Stimulated activated effector memory CD8-positive, alpha-beta T cell treated with anti-CD3 and anti-CD28 coated beads, Interleukin-12 subunit alpha, Interleukin-12 subunit beta, amount 100 ng/mL, for 72 hours (primary cell): ENCODE data around the gene SLC16A11.
A peak's percentile ranks its signal among the peaks of the same experiment; 100 is the strongest.
"Not testable (repeated sequence)": the region's sequence is repeated elsewhere in the genome, so short reads cannot be mapped to it uniquely, and the experiment has no call there.

Experiments
- ATAC-seq: fragments of 150-1000 bp; cut with Tn5 transposase; 2 replicates; pipeline ENCODE4 v1.10.0; 2021
- DNase-seq, 2 donors: peaks; one replicate each; pipeline ENCODE4 v3.0.0; 2021 to 2022; ENCODE audit warnings: low spot score in 2 of 2
- H3K27ac Mint-ChIP-seq: one replicate; pipeline ENCODE4 v1.8.0; 2022; ENCODE audit warnings: mild to moderate bottlenecking, mixed read lengths
- H3K36me3 Mint-ChIP-seq: one replicate; pipeline ENCODE4 v1.8.0; 2022; ENCODE audit warnings: mild to moderate bottlenecking, mixed read lengths
- H3K4me1 Mint-ChIP-seq: one replicate; pipeline ENCODE4 v1.8.0; 2022; ENCODE audit warnings: mixed read lengths
- H3K4me3 Mint-ChIP-seq: one replicate; pipeline ENCODE4 v1.8.0; 2022; ENCODE audit warnings: mild to moderate bottlenecking, mixed read lengths
- H3K9me3 Mint-ChIP-seq: one replicate; pipeline ENCODE4 v1.8.0; 2022; ENCODE audit warnings: mixed read lengths

Gene SLC16A11

GRCh38 chr17:7070712-7071111 lies 26.8 kb upstream of the SLC16A11 start:
- Mint-ChIP-seq H3K36me3 (peaks cover 6% of the 10 kb centered on the region), H3K27ac (no peak overlapping the region), H3K4me1 (no peaks in the 10 kb centered on the region), H3K9me3 (peaks cover 9% of the 10 kb centered on the region), H3K4me3 (no peak overlapping the region)
- DNase-seq (no peak), ATAC-seq (no peak)

GRCh38 chr17:7068268-7068667 lies 24.4 kb upstream of the SLC16A11 start:
- H3K9me3 Mint-ChIP-seq = peaks cover 9% of the 10 kb centered on the region
- no peak overlapping the region for H3K27ac Mint-ChIP-seq
- no peak for ATAC-seq
- no peaks in the 10 kb centered on the region for H3K4me1 Mint-ChIP-seq
- DNase-seq = no peak
- peaks cover 6% of the 10 kb centered on the region for H3K36me3 Mint-ChIP-seq
- no peak overlapping the region for H3K4me3 Mint-ChIP-seq

DNA sequence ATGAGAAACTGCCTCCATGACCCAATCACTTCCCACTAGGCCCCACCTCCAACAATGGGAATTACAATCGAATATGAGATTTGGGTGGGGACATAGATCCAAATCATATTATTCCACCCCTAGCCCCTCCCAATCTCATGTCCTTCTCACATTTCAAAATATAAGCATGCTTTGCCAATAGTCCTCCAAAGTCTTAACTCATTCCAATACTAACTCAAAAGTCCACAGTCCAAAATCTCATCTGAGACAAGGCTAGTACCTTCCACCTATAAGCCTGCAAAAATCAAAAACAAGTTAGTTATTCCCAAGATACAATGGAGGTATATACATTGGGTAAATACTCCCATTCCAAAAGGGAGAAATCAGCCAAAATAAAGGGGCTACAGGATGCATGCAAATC lies 23.3 kb upstream of the SLC16A11 start:
- H3K4me1 Mint-ChIP-seq = no peaks in the 10 kb centered on the region
- peaks cover 9% of the 10 kb centered on the region for H3K9me3 Mint-ChIP-seq
- peaks cover 6% of the 10 kb centered on the region for H3K36me3 Mint-ChIP-seq
- no peak overlapping the region for H3K4me3 Mint-ChIP-seq
- ATAC-seq = no peak
- no peak overlapping the region for H3K27ac Mint-ChIP-seq
- no peak for DNase-seq

- DNase-seq = no peak
- no peak overlapping the region for H3K4me3 Mint-ChIP-seq
- H3K36me3 Mint-ChIP-seq = peaks cover 5% of the 10 kb centered on the region
- peaks cover 9% of the 10 kb centered on the region for H3K9me3 Mint-ChIP-seq
- peaks cover 13% of the 10 kb centered on the region for H3K4me1 Mint-ChIP-seq
- no peak overlapping the region for H3K27ac Mint-ChIP-seq
- no peak for ATAC-seq
Measured at GRCh38 chr17:7064261-7064660, 20.4 kb upstream of the SLC16A11 start.

DNA sequence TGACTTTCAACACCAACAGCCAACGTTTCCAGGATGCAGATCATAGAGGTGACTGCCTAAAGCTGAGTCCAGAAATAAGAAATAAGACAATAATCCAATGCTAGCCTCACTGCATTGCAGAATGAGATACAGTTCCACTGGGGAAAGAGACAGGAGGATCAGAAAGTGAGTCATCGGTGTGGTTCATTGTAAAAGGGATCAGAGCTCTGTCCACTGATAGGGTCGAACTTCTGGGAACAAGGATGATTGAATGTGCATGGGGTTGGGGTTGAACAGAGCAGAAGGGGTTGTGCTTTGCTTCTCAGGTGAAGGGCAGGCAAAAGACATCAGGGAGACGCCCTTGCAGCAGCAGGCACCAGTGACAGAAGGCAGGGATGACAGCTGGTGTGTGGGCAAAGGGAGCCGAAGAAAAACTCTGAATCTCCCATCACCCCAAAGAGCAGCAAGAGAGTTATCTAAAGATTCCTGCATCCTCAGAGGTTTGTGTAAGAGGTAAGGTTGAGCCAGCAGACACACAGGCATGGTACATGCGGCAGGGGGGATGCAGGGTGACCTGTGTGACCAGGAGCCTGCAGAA lies 19.7 kb upstream of the SLC16A11 start:
- DNase-seq (no peak), ATAC-seq (no peak)
- H3K9me3 Mint-ChIP-seq = peaks cover 5% of the 10 kb centered on the region
- H3K4me3 Mint-ChIP-seq = no peak overlapping the region
- H3K4me1 Mint-ChIP-seq = peaks cover 20% of the 10 kb centered on the region
- H3K36me3 Mint-ChIP-seq = peaks cover 5% of the 10 kb centered on the region
- no peak overlapping the region for H3K27ac Mint-ChIP-seq

DNA sequence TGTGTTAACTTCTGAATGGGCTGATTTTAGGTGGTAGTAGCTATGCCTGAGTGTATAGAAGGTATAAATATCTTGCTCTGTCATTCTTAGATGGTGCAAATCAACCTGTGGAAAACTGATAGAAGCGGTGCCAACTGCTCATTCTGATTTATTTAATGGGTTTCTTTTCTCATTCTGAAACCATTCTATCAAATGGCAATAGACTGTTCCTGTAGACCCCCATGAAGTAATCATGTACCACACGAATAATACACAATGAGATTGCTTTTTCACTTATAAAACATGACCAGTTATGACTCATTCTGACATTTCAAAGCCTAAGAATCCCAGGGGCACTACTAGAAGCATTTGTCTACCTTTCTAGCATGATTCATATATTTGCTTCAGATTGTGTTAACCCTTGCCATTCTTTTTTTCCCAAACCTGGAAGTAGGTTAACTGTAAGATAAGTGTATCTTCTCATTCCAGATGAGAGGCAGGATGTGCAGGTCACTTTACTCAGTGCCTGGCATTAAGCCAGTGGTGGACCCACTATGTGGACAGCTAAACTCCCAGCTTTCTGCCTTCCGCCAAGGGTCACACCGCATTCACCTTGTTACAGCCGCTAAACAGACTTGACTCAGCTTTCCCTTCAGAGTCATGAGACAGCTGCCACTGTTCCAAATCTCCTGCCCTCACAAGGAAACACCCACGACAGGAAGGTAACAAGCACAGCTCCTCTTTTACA lies 16.4 kb upstream of the SLC16A11 start:
- Mint-ChIP-seq H3K4me1 (peaks cover 20% of the 10 kb centered on the region), H3K27ac (peak overlapping the region; percentile 86), H3K9me3 (no peaks in the 10 kb centered on the region), H3K4me3 (peak overlapping the region; percentile 22), H3K36me3 (peaks cover 5% of the 10 kb centered on the region)
- DNase-seq (peak in 1 of 2 donors; percentile 21), ATAC-seq (peak; percentile 90)

- ATAC-seq = no peak
- no peaks in the 10 kb centered on the region for H3K9me3 Mint-ChIP-seq
- DNase-seq = no peak
- no peak overlapping the region for H3K4me3 Mint-ChIP-seq
- peaks cover 20% of the 10 kb centered on the region for H3K4me1 Mint-ChIP-seq
- H3K27ac Mint-ChIP-seq = peak overlapping the region; percentile 87
- H3K36me3 Mint-ChIP-seq = peaks cover 5% of the 10 kb centered on the region
Measured at GRCh38 chr17:7058831-7059447, 15.0 kb upstream of the SLC16A11 start.

DNA sequence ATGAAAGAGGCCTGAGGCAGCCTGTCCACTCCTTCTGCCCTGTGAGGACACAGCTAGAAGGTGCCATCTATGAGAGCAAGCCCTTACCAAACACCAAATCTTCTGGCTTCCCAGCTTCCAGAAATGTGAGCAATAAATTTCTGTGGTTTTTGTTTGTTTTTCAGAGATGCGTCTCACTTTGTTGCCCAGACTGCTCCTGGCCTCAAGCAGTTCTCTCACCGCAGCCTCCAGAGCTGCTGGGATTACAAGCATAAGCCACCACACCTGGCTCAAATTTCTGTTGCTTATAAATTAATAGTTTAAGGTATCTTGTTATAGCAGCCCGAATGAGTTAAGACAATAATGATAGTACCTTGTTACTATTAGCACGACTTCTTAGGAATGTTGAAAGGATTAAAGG lies 12.5 kb upstream of the SLC16A11 start:
- no peak for ATAC-seq
- peaks cover 24% of the 10 kb centered on the region for H3K4me1 Mint-ChIP-seq
- no peak for DNase-seq
- H3K9me3 Mint-ChIP-seq = no peaks in the 10 kb centered on the region
- H3K27ac Mint-ChIP-seq = no peak overlapping the region
- H3K36me3 Mint-ChIP-seq = peaks cover 5% of the 10 kb centered on the region
- H3K4me3 Mint-ChIP-seq = no peak overlapping the region

- not testable (repeated sequence) for ATAC-seq, H3K9me3 Mint-ChIP-seq, H3K4me3 Mint-ChIP-seq, H3K27ac Mint-ChIP-seq, DNase-seq
- peaks cover 17% of the 10 kb centered on the region for H3K36me3 Mint-ChIP-seq
- H3K4me1 Mint-ChIP-seq = peaks cover 32% of the 10 kb centered on the region
Measured at GRCh38 chr17:7050583-7050982, 6.7 kb upstream of the SLC16A11 start.

DNA sequence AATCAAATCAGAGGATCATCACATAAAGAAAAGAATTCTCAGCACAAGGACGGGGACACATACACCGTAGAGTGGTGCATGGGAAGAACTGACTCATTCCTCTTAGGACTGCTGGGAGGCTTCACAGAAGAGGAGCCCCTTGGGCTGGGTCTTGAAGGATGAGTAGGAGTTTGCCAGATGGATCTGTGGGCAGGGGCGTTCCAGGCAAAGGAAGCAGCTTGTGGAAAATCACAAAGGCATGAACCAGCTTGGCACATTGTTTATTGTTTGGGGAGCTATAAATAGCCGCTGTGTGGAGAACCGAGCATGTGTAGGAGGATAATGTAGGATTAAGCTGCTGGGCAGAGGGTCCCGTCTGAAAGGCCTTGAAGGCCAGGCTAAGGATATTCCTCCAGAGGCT lies 5.1 kb upstream of the SLC16A11 start:
- Mint-ChIP-seq H3K9me3 (no peaks in the 10 kb centered on the region), H3K36me3 (peaks cover 17% of the 10 kb centered on the region), H3K4me3 (no peak overlapping the region), H3K27ac (no peak overlapping the region), H3K4me1 (peaks cover 32% of the 10 kb centered on the region)
- DNase-seq (no peak), ATAC-seq (no peak)

DNA sequence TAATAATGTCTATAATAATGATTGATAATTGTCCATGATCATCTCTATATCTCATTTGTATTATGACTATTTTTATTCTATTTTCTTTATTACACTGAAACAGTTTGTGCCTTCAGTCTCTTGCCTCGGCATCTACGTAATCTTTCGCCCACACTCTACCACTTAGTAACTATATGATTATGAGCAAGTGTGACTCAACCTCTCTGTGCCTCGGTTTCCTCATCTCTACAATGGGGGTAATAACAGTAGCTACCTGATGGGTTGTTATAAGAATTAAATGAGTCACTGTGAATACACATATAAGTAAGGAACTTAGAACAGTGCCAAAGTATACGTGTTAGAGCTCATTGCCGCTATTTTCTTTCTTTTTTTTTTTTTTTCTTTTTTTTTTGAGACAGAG lies 3.7 kb upstream of the SLC16A11 start:
- Mint-ChIP-seq H3K27ac (peak overlapping the region; percentile 92), H3K4me1 (peaks cover 32% of the 10 kb centered on the region), H3K4me3 (peak overlapping the region; percentile 80), H3K9me3 (no peaks in the 10 kb centered on the region), H3K36me3 (peaks cover 17% of the 10 kb centered on the region)
- ATAC-seq = peak; percentile 81
- no peak for DNase-seq

DNA sequence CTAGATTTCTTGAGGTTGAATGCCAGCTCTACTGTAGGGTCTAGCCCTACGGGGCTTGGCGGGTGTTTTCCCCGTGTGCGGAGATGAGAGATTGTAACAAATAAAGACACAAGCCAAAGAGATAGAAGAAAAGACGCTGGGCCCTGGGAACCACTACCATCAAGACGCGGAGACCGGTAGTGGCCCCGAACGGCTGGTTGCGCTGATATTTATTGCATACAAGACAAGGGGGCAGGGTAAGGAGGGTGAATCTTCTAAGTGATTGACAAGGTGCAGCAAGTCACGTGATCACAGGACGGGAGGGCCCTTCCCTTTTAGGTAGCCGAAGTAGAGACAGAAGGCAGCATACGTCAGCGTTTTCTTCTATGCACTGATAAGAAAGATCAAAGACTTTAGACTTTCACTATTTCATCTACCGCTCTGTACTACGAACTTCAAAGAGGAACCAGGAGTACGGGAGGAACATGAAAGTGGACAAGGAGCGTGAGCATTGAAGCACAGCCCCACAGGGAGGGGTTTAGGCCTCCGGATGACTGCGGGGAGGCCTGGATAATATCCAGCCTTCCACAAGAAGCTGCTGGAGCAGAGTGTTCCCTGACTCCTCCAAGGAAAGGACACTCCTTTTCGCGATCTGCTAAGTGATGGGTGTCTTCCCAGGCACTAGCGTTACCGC lies 3.0 kb upstream of the SLC16A11 start:
- Mint-ChIP-seq H3K27ac (peak overlapping the region; percentile 92), H3K4me3 (peak overlapping the region; percentile 80), H3K36me3 (peaks cover 17% of the 10 kb centered on the region), H3K4me1 (peaks cover 35% of the 10 kb centered on the region)
- DNase-seq (peak; percentile 36 to 80), ATAC-seq (peak; percentile 19)
- H3K9me3 Mint-ChIP-seq = not testable (repeated sequence)

DNA sequence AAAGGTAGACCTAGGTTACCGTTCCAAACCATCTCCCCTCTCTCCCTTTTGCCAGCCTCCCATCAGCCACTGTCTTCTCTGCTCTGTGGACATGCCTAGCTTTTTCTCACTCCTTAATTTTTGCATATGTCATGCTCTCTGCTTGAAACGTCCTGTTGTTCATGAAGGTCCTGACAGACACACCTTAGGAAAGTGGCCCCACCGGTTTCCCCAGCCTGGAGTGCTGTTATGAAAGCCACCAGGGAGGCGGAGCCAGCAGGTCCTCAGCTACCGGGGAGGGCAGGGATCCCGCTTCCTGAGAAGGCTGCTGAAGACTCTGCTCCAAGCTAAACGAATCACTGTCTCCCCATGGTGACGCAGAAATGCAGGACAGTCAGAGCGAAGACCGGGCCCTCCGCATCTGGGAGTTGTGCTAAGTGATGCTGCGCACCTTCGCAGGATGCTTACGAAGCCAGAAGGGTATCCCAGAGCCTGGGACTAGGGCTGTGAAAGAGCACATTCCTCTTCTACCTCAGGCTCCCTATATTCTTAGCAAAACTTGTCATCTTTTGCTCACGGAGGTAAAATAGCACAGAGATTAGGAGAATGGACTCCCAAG lies 2.3 kb upstream of the SLC16A11 start:
- peaks cover 18% of the 10 kb centered on the region for H3K36me3 Mint-ChIP-seq
- DNase-seq = peak in 1 of 2 donors; percentile 66
- H3K4me1 Mint-ChIP-seq = peaks cover 41% of the 10 kb centered on the region
- ATAC-seq = peak; percentile 19
- no peaks in the 10 kb centered on the region for H3K9me3 Mint-ChIP-seq
- H3K27ac Mint-ChIP-seq = peak overlapping the region; percentile 92
- peak overlapping the region; percentile 80 for H3K4me3 Mint-ChIP-seq

DNA sequence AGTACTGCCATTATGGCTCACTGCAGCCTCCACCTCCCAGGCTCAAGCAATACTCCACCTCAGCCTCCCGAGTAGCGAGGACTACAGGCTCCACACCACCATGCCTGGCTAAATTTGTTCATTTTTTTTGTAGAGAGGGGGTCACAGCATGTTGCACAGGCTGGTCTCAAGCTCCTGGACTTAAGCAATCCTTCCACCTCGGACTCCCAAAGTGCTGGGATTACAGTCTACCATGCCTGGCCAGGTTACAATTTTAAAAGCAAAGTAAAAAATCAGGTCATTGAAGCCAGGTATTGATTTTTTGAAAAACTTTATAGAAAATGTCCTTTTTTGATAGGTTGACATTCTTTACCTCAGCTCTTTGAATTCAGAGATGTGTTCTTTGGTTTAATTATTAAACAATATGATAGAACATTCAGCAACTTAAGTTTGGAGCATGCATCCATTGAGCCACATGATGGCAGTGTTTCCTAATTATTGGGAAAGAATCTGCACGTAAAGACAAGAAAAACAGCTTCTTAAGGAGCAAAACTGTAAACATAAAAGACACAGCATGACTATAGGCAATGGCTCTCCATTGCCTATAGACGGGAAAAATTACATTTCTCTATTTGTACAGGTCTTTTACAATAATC lies 1.7 kb upstream of the SLC16A11 start:
- Mint-ChIP-seq H3K4me1 (peaks cover 44% of the 10 kb centered on the region), H3K9me3 (no peaks in the 10 kb centered on the region), H3K36me3 (peaks cover 24% of the 10 kb centered on the region), H3K27ac (peak overlapping the region; percentile 92), H3K4me3 (peak overlapping the region; percentile 80)
- ATAC-seq = no peak
- DNase-seq = no peak

DNA sequence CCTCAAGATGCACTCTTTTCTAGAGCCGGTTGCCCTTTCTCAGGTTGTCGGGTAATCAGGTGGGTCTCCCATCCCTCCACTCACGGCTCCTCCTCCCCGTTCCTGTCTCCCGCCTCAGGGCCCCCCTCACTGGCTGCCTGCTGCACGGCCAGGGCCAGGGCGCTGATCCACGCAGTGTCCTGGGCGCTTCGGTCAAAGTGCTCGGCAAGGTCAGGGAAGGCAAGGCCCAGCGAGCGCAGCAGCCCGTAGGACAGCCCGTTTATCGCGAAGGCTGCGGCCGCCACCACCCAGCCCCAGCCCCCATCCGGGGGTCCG lies 753 bp downstream of the SLC16A11 start:
- peaks cover 23% of the 10 kb centered on the region for H3K36me3 Mint-ChIP-seq
- peaks cover 47% of the 10 kb centered on the region for H3K4me1 Mint-ChIP-seq
- peak overlapping the region; percentile 93 for H3K27ac Mint-ChIP-seq
- peak; percentile 0 for ATAC-seq
- H3K4me3 Mint-ChIP-seq = peak overlapping the region; percentile 78
- no peaks in the 10 kb centered on the region for H3K9me3 Mint-ChIP-seq
- no peak for DNase-seq
